Esophagus squamous epithelium (tissue), 4 donors: ENCODE data around the gene CYSLTR2.

Experiments
- CTCF ChIP-seq, 6 experiments: fragments of 450-650 bp in 4 of 6; fragments of 200-600 bp in 2 of 6; sonication (generic) in 2 of 6; IDR thresholded peaks; one replicate each; pipeline ENCODE4 v1.5.1; 2016 to 2019; ENCODE audit warnings: antibody characterized with exemption in 6 of 6, mild to moderate bottlenecking in 4 of 6, moderate library complexity in 4 of 6
- POLR2A ChIP-seq, 4 donors: fragments of 450-650 bp; IDR thresholded peaks; one replicate each; pipeline ENCODE4 v1.6.1; 2017; ENCODE audit warnings: antibody characterized with exemption in 4 of 4, mild to moderate bottlenecking in 4 of 4, moderate library complexity in 3 of 4

GRCh38 chr13:48728226-48728625 is 74.5 kb downstream of the CYSLTR2 start:
- TF ChIP-seq CTCF (IDR thresholded peaks at IDR 0.05) (no peak), POLR2A (IDR thresholded peaks at IDR 0.05) (no peak)
